ENCODE measurements around the gene ARID5B.

ARID5B gene

DNA sequence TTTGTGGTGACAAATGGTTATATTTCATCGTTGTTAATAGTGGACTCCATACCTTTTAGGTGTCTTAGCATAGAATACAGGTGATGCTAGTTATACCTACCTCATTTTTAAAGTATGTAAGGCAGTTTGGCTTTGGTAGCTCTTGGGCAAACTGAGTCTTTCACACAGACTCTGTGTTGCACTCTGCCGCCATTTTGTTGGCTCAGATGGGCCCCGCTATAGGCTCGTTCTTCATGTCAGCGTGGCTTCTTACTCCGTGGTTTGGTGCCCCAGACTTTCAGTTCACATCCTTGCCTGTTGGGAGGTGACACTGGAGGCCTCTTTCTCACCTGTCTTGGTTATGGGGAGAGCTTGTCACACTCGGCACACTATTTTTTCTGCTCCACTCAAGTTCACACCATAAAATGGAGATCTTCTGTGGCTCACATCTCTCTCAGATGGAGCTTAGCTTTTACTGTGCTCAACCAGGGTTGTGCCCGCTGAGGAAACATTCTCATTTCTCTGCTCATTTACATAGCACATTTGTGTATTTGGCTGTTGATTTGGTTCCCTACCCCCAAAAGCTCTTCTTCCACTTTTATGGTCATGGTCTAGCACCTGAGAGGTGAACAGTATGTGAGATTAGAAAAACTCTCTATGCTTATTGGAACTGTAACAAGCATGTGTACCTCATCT lies 178.5 kb downstream of the ARID5B start:
- TF ChIP-seq, protein P1, sequence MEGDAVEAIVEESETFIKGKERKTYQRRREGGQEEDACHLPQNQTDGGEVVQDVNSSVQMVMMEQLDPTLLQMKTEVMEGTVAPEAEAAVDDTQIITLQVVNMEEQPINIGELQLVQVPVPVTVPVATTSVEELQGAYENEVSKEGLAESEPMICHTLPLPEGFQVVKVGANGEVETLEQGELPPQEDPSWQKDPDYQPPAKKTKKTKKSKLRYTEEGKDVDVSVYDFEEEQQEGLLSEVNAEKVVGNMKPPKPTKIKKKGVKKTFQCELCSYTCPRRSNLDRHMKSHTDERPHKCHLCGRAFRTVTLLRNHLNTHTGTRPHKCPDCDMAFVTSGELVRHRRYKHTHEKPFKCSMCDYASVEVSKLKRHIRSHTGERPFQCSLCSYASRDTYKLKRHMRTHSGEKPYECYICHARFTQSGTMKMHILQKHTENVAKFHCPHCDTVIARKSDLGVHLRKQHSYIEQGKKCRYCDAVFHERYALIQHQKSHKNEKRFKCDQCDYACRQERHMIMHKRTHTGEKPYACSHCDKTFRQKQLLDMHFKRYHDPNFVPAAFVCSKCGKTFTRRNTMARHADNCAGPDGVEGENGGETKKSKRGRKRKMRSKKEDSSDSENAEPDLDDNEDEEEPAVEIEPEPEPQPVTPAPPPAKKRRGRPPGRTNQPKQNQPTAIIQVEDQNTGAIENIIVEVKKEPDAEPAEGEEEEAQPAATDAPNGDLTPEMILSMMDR (conservative IDR thresholded peaks at IDR 0.05; ENCODE audit: low read length), result no peak
- H3K4me3 ChIP-seq (ENCODE audit: low read length), result no peak overlapping the region
- DNase-seq (ENCODE audit: low read depth), result no peak

DNA sequence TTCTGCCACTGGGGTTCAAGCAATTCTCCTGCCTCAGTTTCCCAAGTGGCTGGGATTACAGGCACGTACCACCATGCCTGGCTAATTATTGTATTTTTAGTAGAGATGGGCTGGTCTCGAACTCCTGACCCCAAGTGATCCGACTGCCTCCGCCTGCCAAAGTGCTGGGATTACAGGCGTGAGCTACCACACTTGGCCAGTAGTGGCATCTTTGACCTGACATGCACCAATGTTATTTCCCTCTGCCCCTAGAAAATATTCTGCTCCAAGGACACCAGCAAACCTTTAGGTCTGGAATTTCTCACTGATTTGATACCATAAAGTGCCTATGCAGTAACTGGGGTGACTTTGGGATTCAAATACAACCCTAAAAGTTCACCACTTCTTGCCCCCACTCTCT lies 179.4 kb downstream of the ARID5B start:
- no peak overlapping the region for H3K4me3 ChIP-seq (ENCODE audit: low read length)
- no peak for DNase-seq (ENCODE audit: low read depth)
- TF ChIP-seq, protein P1 (conservative IDR thresholded peaks at IDR 0.05; ENCODE audit: low read length), result peak; percentile 23; the same call in 1 of the 2 replicates

DNA sequence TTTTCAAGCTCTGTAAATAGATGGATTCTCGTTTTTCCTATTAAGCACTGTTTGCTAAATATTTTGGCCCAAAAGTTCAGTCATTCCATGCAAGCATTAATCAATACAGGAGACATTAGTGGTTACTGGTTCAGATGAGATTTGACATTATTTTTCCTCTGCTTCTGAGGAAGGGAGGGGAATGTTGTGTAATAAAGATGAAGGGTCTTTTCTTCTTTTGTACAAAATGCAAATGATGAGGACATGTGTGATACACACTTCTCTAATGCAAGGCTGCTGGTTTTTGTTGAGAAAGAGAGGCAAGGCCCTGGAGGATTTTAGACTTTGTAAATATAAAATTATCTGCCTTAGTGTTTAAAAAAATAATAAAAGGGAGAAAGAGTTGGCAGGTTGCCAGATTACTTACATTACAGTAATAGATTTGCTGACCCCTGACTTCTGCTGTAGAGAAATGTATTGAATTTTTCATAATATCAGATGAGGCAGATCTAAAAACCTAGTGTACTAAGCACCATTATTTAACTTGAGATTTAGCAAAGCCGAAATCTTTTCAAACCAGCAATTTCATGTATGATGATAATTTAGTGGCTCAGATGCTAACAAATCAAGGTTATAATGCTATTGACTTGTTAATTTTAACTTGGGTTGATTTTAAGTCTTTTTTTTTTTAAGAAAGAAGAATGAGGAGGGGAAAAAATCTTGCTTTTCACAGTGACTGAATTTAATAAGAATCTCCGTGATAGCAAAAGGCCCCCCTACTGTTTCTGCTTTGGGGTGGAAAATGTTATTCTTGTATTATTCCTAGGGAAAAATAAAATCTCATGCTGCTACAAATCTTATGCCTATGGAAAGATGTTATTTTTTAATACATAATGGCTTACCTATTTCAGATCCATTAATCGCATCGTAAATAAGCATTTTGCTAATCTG lies 180.1 kb downstream of the ARID5B start:
- TF ChIP-seq, protein P1 (conservative IDR thresholded peaks at IDR 0.05; ENCODE audit: low read length), result no peak
- no peak overlapping the region for H3K4me3 ChIP-seq (ENCODE audit: low read length)
- peak; percentile 63 for DNase-seq (ENCODE audit: low read depth)

DNA sequence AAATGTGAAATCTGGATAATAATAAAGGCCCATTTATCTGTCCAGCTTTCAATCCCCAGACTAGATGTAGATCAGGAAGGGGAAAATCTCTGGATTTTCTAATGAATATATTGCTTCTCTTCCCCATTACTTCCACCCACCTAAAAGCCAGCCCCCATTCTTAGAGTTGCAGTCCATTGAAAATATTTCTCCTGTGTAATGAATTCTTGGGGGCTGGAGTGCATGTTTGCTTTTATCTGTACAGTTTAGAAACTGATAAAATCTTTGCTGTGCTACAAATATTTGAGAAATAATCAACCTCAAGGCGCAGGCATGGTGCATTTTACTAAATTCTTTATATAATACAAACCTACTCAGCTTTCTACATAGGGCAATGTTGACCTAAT lies 180.8 kb downstream of the ARID5B start:
- TF ChIP-seq, protein P1 (conservative IDR thresholded peaks at IDR 0.05; ENCODE audit: low read length), result no peak
- no peak overlapping the region for H3K4me3 ChIP-seq (ENCODE audit: low read length)
- DNase-seq (ENCODE audit: low read depth), result no peak

DNA sequence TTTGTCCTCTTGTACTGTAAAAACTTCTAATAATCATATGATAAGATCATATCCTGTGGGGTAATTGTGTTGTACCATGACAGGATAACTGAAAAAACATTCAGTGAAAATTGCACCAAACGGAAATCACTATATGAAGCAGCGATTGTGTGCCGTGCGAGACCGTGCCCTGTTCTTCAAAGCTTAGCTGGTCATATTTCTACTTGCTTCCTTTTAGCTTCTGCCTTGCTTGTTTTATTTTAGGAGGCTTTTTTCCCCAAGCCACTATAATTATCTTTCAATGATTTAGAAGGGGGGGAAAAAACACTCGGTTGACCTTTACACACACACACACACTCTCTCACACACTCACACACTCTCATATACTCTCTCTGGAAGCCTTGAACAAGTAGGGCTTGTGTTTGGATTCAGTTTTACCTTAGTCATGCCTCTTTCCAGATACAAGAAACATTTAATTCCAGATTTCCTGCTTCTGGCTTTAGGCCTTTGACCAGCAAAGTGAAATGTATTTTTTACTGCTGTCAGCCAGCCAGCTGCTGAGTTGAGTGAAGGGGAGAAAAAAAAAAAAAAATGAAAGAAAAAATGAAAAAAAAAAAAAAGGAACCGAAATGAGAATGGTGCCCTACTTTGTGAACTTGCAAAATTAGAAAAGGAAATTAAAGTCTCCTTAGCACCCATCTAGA lies 181.4 kb downstream of the ARID5B start:
- TF ChIP-seq, protein P1 (conservative IDR thresholded peaks at IDR 0.05; ENCODE audit: low read length), result no peak
- DNase-seq (ENCODE audit: low read depth), result peak; percentile 66
- no peak overlapping the region for H3K4me3 ChIP-seq (ENCODE audit: low read length)

DNA sequence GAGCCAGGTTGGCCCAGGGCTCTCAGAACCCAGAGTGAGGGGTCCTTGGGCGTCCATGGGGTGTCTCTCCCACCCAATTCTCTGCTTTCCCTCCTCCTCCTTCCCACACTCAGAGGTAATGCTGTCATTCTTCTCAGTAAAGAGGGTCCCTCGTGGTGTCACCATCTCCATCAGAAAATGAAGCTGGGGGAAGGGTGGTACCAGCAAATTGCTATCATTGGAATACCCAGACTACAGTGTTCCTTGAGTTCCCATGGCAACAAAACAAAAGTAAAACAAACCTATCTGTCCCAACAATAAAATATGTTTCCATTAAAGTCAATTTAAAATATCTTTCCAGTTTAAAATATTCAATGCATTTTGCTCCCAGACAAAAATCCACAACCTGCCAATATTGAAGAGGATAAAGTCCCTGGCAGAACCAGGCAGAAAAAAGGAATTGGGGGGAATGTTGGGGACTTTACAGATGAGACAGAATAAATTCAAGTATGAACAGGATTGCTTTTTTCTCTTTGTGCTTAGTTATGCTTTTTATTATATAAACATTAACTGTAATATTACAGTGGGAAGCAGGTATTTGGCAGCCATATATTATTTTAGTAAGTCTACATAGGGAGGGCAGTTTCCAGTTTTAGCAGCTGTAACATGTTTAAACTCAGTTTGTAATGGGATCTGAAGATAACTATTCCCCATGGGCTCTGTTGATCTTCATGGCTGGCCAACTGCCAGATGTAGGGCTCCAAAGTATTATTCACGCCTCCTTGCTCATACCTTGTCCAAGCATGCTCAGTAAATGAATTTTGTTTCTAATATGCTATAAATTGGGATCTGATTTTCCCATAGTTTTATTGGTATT lies 182.1 kb downstream of the ARID5B start:
- TF ChIP-seq, protein P1 (conservative IDR thresholded peaks at IDR 0.05; ENCODE audit: low read length), result no peak
- no peak overlapping the region for H3K4me3 ChIP-seq (ENCODE audit: low read length)
- peak; percentile 73 for DNase-seq (ENCODE audit: low read depth)
